OCI-LY1 (cell line): Measurements from ENCODE around the gene TINAGL1.

Source experiments
- EZH2 ChIP-seq: fragments of 200-600 bp; sonication (generic), shearing (Covaris generic); IDR thresholded peaks from 2 replicates; pipeline ENCODE4 v1.8.0; 2017; ENCODE audit warnings: borderline replicate concordance, mixed run types, mild to moderate bottlenecking, antibody characterized with exemption, low read length, moderate library complexity, mixed read lengths
- TF ChIP-seq, protein P1 (sequence below): fragments of 200-600 bp; sonication (generic), shearing (Covaris generic); IDR thresholded peaks from 2 replicates; pipeline ENCODE4 v1.5.1; 2017; ENCODE audit warnings: mild to moderate bottlenecking, antibody characterized with exemption, low read length, moderate library complexity, mixed read lengths

DNA sequence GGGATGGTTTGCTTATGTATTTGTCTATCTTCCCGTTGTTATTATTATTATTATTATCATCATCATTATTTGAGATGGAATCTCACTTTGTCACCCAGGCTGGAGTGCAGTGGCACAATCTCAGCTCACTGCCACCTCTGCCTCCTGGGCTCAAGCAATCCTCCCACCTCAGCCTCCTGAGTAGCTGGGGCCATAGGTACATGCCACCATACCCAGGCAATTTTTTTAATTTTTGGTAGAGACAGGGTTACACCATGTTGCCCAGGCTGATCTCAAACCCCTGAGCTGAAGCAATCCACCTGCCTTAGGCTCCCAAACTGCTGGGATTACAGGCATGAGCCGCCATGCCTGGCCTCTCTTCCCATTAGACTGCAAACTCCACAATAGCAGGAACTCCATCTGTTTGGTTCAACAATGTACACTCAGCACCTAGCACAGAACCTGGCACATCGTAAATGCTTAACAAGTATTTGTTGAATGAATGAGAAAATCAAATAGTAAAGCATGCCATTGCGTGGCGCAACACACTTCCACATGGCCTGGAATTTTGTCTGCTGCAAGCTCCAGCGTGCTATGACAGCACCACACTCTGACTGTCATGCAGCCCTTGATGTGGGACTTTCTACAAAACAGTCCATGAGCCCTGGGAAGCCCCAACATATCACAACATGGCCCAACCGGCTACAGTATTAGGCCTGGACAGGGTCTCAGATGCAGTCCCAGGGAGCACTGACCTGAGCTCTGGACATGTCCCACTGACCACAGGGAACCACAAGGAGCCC lies 3.8 kb upstream of the TINAGL1 start:
- TF ChIP-seq, protein P1, sequence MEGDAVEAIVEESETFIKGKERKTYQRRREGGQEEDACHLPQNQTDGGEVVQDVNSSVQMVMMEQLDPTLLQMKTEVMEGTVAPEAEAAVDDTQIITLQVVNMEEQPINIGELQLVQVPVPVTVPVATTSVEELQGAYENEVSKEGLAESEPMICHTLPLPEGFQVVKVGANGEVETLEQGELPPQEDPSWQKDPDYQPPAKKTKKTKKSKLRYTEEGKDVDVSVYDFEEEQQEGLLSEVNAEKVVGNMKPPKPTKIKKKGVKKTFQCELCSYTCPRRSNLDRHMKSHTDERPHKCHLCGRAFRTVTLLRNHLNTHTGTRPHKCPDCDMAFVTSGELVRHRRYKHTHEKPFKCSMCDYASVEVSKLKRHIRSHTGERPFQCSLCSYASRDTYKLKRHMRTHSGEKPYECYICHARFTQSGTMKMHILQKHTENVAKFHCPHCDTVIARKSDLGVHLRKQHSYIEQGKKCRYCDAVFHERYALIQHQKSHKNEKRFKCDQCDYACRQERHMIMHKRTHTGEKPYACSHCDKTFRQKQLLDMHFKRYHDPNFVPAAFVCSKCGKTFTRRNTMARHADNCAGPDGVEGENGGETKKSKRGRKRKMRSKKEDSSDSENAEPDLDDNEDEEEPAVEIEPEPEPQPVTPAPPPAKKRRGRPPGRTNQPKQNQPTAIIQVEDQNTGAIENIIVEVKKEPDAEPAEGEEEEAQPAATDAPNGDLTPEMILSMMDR = no peak
- no peak for TF ChIP-seq EZH2
